ENCODE data around the gene ABHD10.
A peak's percentile ranks its signal among the peaks of the same experiment; 100 is the strongest.

ABHD10 gene

DNA sequence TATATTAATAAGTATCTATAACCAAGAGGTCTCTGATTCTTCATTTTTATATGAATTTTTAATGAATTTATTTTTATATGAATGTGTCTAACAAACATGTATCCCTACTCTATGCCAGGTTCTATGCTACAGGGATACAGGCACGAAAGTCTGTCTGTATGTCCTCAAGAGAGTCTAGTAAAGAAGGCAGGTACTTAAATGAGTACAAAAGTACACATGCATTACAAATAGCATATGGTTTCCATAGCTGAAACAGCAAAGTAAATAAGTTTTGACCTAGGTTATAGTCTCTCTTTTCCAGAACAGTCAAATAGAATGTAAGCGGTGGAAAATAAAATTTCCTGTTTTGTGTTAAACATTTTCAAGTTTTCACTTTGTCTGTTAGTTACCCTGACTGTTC is 13.3 kb upstream of the ABHD10 start:
- DNase-seq: no peak

DNA sequence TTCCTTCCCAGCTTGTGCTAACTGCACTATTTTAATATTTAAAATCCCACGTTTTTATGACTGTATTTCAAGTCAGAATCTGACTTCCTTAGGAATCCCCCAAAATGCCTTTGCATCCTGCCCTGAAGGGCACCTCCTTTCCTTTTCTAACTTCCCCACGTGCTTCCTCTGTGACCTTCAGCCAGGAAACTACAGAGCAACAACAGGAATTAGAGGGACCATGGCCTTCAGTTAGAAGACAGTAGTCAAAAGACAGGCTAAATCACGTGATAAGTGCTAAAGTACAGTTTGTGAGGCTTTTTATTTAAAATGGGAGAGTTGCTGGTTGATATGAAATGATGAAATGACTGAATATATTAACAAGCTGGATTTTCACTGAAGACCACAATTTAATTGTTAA is 11.8 kb upstream of the ABHD10 start:
- peak in 3 of 4 experiments; percentile 5 to 34 (median 24) for DNase-seq

GRCh38 chr3:111967651-111968274 is 11.1 kb upstream of the ABHD10 start:
- peak; percentile 85 to 93 (median 92) for DNase-seq

GRCh38 chr3:111968319-111969054 is 10.3 kb upstream of the ABHD10 start:
- no peak for DNase-seq

- DNase-seq: no peak
These were observed 8.4 kb upstream of the ABHD10 start for GRCh38 chr3:111970376-111970775.

- no peak for DNase-seq
These were observed 7.2 kb upstream of the ABHD10 start for GRCh38 chr3:111971533-111972130.

- DNase-seq: no peak
These were observed 5.9 kb upstream of the ABHD10 start for GRCh38 chr3:111972891-111973290.

DNA sequence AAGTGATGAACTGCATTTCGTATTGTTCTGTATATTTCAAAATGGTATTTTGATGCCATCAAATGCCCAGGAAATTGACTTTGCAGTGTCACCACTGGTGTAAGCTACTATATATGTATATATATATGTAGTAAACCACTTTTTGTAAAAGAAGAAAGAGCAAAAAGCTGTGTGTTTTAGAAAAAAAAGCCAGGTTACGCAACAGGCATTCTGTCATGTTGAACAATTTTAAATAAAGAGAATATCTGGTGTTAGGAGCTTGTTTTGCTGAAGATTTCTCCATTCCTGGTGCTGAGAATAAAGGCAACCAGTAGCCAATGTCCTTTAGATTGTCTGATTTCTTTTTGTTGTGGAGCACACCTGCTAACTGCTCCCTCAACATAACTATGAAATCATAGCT is 3.7 kb upstream of the ABHD10 start:
- no peak for DNase-seq

DNA sequence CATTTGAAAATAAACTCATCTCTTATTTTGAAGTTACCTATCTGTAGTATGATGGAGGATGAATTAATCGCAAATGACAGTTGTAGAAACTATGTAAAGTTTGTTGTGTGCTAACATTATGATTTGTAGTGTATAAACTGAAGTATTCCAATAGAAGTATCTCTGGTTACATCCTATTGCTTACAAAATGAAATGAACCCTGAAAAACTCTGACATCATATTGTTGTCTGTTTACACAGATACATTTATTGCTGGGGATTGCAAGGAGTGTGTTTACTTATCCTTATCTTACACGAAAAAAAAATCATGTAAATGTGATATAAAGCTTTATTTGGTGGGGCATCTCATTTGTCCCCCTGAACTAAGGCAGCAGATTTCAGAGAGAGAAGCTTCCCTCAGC is 2.6 kb upstream of the ABHD10 start:
- DNase-seq: no peak

- peak; percentile 57 to 90 (median 76) for DNase-seq
These were observed 710 bp downstream of the ABHD10 start for GRCh38 chr3:111979434-111980038.

DNA sequence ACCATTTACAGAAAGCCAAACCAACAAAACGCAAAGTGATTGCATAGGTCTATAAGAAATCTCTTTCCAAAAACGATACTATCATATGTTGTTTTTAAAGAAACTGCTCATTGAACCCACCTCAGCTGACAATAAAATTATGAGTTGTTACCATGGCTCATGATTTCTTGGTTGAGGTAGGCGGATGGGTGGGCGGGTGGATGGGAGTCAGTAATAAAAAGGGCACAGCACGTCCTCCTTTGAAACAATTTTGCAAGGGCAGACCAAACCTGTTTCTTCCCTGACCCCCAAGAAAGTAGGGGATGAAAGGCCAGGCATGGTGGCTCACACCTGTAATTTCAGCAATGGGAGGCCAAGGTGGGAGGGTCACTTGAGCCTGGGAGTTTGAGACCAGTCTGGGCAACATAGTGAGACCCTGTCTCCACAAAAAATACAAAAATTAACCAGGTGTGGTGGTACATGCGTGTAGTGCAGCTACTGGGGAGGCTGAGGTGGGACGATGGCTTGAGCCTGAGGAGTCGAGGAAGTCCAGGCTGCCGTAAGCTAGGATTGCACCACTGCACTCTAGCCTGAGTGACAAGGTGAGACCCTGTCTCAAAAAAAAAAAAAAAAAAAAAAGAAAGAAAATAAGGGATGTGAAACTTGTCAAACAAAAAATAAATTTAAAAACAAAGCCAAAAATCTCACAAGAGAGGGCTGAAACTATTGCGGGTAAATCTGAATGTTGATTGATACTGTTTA is 2.1 kb downstream of the ABHD10 start:
- DNase-seq: peak in 3 of 4 experiments; percentile 14 to 29 (median 18)

DNA sequence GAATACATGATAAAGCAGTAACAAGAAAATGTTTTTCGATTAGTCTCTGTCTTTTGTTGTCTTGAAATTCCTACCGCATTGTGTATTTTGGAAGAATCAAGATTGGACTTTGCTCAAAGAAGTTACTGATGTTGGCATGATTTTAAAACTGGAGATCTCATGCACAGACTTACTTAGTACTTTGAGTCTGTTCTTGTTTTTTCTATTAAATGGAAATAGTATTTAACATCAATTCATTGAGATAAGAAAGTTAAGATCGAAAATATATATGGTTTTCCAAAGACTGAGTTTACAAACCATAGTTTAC is 2.6 kb downstream of the ABHD10 start:
- no peak for DNase-seq

DNA sequence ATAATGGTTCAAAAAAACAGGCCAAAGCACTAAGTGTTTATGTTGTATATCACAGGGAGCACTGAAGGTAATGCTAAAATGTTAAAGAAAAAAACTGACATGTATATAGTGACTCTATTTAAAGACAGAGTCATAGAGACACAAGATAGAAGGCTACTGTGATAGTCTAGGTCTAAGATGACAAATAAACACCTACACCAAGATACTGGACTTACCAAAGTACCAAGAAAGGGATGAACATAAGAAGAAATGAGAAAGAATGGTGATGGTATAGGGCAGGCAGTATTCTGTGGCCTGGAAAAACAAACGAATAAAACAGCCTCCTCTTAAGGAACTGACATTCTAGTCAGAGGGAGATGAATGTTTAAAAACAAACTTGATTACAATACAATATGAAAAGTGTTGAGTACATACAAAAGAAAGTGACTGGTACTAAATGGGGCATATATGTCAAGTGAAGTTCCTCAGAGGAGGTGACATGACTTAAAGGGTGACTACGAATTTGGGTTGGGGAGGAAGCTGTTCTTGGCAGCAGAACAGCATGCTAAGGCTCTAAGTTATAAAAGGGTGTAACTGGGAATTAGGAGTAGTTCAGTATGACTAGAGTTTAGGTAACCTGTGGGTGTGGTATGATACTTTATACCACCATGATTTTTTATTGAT is 5.9 kb downstream of the ABHD10 start:
- peak in 1 of 4 experiments; percentile 5 for DNase-seq

GRCh38 chr3:111986800-111987199 is 8.0 kb downstream of the ABHD10 start:
- DNase-seq: no peak

GRCh38 chr3:111989061-111989678 is 10.3 kb downstream of the ABHD10 start:
- peak; percentile 27 to 66 (median 46) for DNase-seq

DNA sequence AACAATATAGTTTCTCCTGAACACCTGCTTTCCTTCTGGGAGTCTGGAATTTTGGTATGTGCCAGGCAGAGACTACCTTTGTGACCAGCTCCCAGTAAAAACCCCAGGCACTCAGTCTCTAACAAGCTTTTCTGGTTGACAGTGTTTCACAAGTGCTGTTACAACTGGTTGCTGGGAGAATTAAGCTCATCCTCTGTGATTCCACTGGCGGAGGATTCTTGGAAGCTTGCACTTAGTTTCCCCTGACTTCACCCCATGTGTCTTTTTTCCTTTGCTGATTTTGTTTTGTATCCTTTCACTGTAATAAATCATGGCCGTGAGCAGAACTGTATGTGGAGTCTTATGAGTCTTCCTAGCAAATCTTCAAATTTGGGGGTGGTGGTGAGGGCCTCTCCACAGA is 14.2 kb downstream of the ABHD10 start:
- DNase-seq: no peak

DNA sequence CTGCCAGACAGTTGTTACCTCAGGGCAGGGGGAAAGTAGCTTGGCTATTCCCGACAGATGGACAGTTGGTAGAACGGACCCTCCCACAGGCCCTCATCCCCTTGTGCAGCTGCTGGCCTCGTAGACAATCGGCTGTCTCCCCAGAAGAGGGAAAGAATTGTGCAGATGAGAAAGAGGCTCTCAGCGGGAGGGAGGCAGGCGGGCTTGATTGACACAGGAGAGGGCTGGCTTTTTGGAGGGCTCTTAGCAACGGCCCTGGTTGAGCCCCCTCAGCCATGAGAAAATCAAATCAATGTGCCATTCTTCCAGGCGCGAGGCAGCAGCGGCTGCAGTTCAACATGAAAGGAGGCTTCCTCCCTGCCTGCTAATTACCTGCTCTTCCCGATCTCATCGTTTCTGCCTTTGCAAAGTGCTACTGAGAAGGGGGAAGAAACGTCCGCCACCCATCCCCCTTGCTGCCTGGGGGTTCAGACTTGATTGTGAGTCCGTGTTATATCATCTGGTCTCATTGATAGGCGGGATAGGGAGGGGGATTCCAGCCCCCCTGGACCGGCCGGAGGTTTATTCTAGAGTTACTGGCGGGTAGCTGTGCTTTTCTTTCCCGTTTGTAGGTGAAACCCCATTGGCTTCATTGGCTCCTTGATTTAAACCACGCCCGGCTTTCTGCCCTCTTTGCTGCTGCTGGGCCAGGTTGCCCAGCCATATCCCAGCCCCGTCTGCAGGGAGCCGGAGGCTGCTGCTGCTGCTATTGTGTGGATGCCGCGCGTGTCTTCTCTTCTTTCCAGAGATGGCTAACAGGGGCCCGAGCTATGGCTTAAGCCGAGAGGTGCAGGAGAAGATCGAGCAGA is 20.0 kb downstream of the ABHD10 start, which contains the start of gene TAGLN3:
TSS of gene TAGLN3 (plus strand) at position 287 of the 848 bp plus-strand sequence. CDS start at position 788, 501 bp downstream.
- DNase-seq: peak in 2 of 4 experiments; percentile 9 to 22

GRCh38 chr3:111999484-112000324 is 20.9 kb downstream of the ABHD10 start:
- DNase-seq: no peak

GRCh38 chr3:112000367-112000771 is 21.5 kb downstream of the ABHD10 start:
- no peak for DNase-seq

DNA sequence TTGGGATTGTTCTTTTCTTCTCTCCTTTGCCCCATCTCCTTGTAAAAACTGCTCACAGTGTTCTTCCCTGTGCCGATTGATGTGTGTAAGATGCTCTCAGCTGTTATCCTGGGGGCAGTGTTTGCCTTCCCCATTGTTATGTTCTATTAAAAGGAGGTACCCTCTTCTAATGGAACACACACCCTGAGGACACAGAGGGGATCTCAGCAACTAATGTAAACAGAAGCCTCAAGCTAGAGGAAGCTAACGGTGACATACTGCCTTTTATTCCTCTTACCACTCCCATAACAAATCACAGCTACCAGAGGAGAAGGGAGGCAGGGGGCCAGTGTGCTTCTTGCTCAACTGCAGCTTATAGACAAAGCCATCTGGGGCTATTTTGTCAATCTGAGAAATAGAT is 22.1 kb downstream of the ABHD10 start:
- DNase-seq: no peak
